Nucleus accumbens (tissue), 56 donors: ENCODE measurements around the gene CDC14A.
"Not testable (repeated sequence)": the region's sequence is repeated elsewhere in the genome, so short reads cannot be mapped to it uniquely, and the experiment has no call there.

Experiments used
- DNase-seq, 56 donors: peaks; one replicate each; lab custom pipeline; 2025; lab: John Stamatoyannopoulos, UW

CDC14A gene

GRCh38 chr1:100352267-100353070 is at the start of gene CDC14A:
Gene CDC14A, plus strand, starts transcription at chr1:100352506. Its CDS starts 449 bp downstream, at chr1:100352955.
- peak; percentile 26 to 91 (median 78) for DNase-seq

GRCh38 chr1:100302739-100303138 is 49.6 kb upstream of the CDC14A start:
- no peak for DNase-seq

GRCh38 chr1:100304227-100304626 is 48.1 kb upstream of the CDC14A start:
- no peak for DNase-seq

GRCh38 chr1:100304921-100305320 is 47.4 kb upstream of the CDC14A start:
- DNase-seq: no peak

GRCh38 chr1:100305954-100306353 is 46.4 kb upstream of the CDC14A start:
- no peak for DNase-seq

GRCh38 chr1:100306735-100307313 is 45.5 kb upstream of the CDC14A start:
- no peak for DNase-seq

- DNase-seq: no peak
Observed at GRCh38 chr1:100308777-100309176, 43.5 kb upstream of the CDC14A start.

GRCh38 chr1:100309863-100310262 is 42.4 kb upstream of the CDC14A start:
- no peak for DNase-seq

GRCh38 chr1:100313382-100313781 is 38.9 kb upstream of the CDC14A start:
- no peak for DNase-seq

GRCh38 chr1:100316622-100317021 is 35.7 kb upstream of the CDC14A start:
- no peak for DNase-seq

GRCh38 chr1:100320311-100321099 is 31.8 kb upstream of the CDC14A start:
- DNase-seq: no peak

- no peak for DNase-seq
Observed at GRCh38 chr1:100321100-100321493, 31.2 kb upstream of the CDC14A start.

- DNase-seq: no peak
Observed at GRCh38 chr1:100321506-100321905, 30.8 kb upstream of the CDC14A start.

- DNase-seq: no peak
Observed at GRCh38 chr1:100322436-100323211, 29.7 kb upstream of the CDC14A start.

GRCh38 chr1:100323419-100324106 is 28.7 kb upstream of the CDC14A start:
- DNase-seq: peak in 1 of 56 donors; percentile 2

- no peak for DNase-seq
Observed at GRCh38 chr1:100325415-100326324, 26.6 kb upstream of the CDC14A start.

GRCh38 chr1:100326325-100326670 is 26.0 kb upstream of the CDC14A start:
- not testable (repeated sequence) for DNase-seq

GRCh38 chr1:100328133-100328532 is 24.2 kb upstream of the CDC14A start:
- DNase-seq: no peak

- not testable (repeated sequence) for DNase-seq
Observed at GRCh38 chr1:100331146-100331545, 21.2 kb upstream of the CDC14A start.
